SK-N-SH (cell line): ENCODE measurements around the gene NDOR1. TPM values are rescaled to one million over a fixed set of nuclear protein-coding genes. Genes with fewer than 3 reads are reported as not detected.

Source experiments
- CTCF ChIA-PET: fragments of 300-600, 350-600 bp; formaldehyde crosslinking; extraction: SDS; loops from one replicate; lab custom pipeline; 2021; lab: Yijun Ruan, JAX
- POLR2A ChIA-PET: fragments of 350-600 bp; sonication (Branson Sonifier 250); formaldehyde crosslinking; extraction: SDS; loops from one replicate; lab custom pipeline; 2020; ENCODE audit warnings: antibody characterized with exemption, inconsistent platforms; lab: Yijun Ruan, JAX
- DNase-seq: peaks from one replicate; pipeline ENCODE4 v3.0.0; 2012
- H2AFZ ChIP-seq: fragments of 200-600 bp; sonication (generic); 2 replicates; pipeline ENCODE4 v1.8.1; 2016; ENCODE audit warnings: antibody characterized with exemption, mild to moderate bottlenecking, low read depth
- H3F3A ChIP-seq: fragments of 200-600 bp; sonication (generic); replicated peaks from 2 replicates; pipeline ENCODE3; 2016; ENCODE audit warnings: antibody characterized with exemption, mild to moderate bottlenecking; ENCODE audit not compliant: insufficient read depth
- H3K27ac ChIP-seq, 2 experiments: fragments of 200-500 bp in 1 of 2; fragments of 200-600 bp in 1 of 2; sonication (Bioruptor generic) in 1 of 2; sonication (generic), shearing (Covaris generic) in 1 of 2; 2 replicates each; pipeline versions ENCODE4 v1.5.1 to v1.6.1; 2014 to 2016; ENCODE audit warnings: low read depth in 2 of 2, inconsistent platforms in 1 of 2, low read length in 1 of 2, mild to moderate bottlenecking in 1 of 2, mixed read lengths in 1 of 2
- H3K27me3 ChIP-seq: fragments of 200-600 bp; sonication (generic), shearing (Covaris generic); 2 replicates; pipeline ENCODE4 v1.6.1; 2016; ENCODE audit warnings: mixed run types; ENCODE audit not compliant: insufficient read depth
- H3K36me3 ChIP-seq, 2 experiments: fragments of 200-500 bp in 1 of 2; fragments of 200-600 bp in 1 of 2; sonication (Bioruptor generic) in 1 of 2; sonication (generic) in 1 of 2; replicated peaks in 1 of 2; 2 replicates each; pipeline versions ENCODE3 to v1.5.1; 2014 to 2016; ENCODE audit warnings: low read length in 1 of 2, mild to moderate bottlenecking in 1 of 2; ENCODE audit not compliant: insufficient read depth in 2 of 2, control insufficient read depth in 1 of 2
- H3K4me1 ChIP-seq, 2 experiments: fragments of 200-500 bp in 1 of 2; fragments of 200-600 bp in 1 of 2; sonication (Bioruptor generic) in 1 of 2; sonication (generic), shearing (Covaris generic) in 1 of 2; 2 replicates each; pipeline versions ENCODE4 v1.5.1 to v1.6.1; 2014 to 2016; ENCODE audit warnings: low read depth in 1 of 2, low read length in 1 of 2, mixed run types in 1 of 2; ENCODE audit not compliant: insufficient read depth in 2 of 2, control insufficient read depth in 1 of 2
- H3K4me2 ChIP-seq: fragments of 200-600 bp; sonication (generic), shearing (Covaris generic); 2 replicates; pipeline ENCODE4 v1.6.1; 2017; ENCODE audit warnings: mixed run types
- H3K4me3 ChIP-seq, 2 experiments: fragments of 200-500 bp in 1 of 2; fragments of 200-600 bp in 1 of 2; sonication (Bioruptor generic) in 1 of 2; sonication (generic), shearing (Covaris generic) in 1 of 2; 2 replicates each; pipeline versions ENCODE4 v1.5.1 to v1.8.1; 2014 to 2016; ENCODE audit warnings: low read depth in 2 of 2, inconsistent platforms in 1 of 2, low read length in 1 of 2, mild to moderate bottlenecking in 1 of 2, mixed read lengths in 1 of 2, moderate library complexity in 1 of 2
- H3K79me2 ChIP-seq: fragments of 200-600 bp; sonication (generic); 2 replicates; pipeline ENCODE4 v1.8.1; 2017; ENCODE audit warnings: mild to moderate bottlenecking; ENCODE audit not compliant: insufficient read depth
- H3K9ac ChIP-seq: fragments of 200-600 bp; sonication (generic); 2 replicates; pipeline ENCODE4 v1.6.1; 2017; ENCODE audit warnings: mixed run types
- H3K9me2 ChIP-seq: fragments of 200-600 bp; sonication (generic); 2 replicates; pipeline ENCODE4 v1.6.1; 2017; ENCODE audit warnings: mixed run types
- H3K9me3 ChIP-seq: fragments of 200-600 bp; sonication (generic); 2 replicates; pipeline ENCODE4 v1.6.1; 2017; ENCODE audit warnings: mixed run types, mild to moderate bottlenecking, moderate library complexity
- H4K20me1 ChIP-seq: fragments of 200-600 bp; sonication (generic); 2 replicates; pipeline ENCODE4 v1.6.1; 2017; ENCODE audit warnings: mild to moderate bottlenecking, mixed run types; ENCODE audit not compliant: insufficient read depth
- CHD2 ChIP-seq: fragments of 150-350 bp; IDR thresholded peaks from 2 replicates; pipeline ENCODE4 v1.6.1; 2018; ENCODE audit warnings: low read length; ENCODE audit not compliant: partially characterized antibody
- ELF1 ChIP-seq: IDR thresholded peaks from 2 replicates; pipeline ENCODE4 v1.4.0; 2012
- EP300 ChIP-seq, 2 experiments: IDR thresholded peaks; 2 replicates each; pipeline versions ENCODE4 v1.4.0 to v1.6.1; 2012; ENCODE audit warnings: borderline replicate concordance in 1 of 2, low read depth in 1 of 2, low read length in 1 of 2
- FOXJ3 ChIP-seq: sonication (generic); formaldehyde crosslinking; IDR thresholded peaks from 2 replicates; pipeline ENCODE4 v1.5.1; 2020; ENCODE audit warnings: mild to moderate bottlenecking, missing genetic modification reagents
- GATA2 ChIP-seq: sonication (generic); formaldehyde crosslinking; IDR thresholded peaks from 2 replicates; pipeline ENCODE4 v1.5.0; 2020; ENCODE audit warnings: mild to moderate bottlenecking, missing genetic modification reagents
- MXI1 ChIP-seq: IDR thresholded peaks from 2 replicates; pipeline ENCODE4 v1.6.1; 2012; ENCODE audit warnings: mild to moderate bottlenecking, low read depth, low read length, improper control_type of control experiment
- POLR2AphosphoS5 ChIP-seq: IDR thresholded peaks from 2 replicates; pipeline ENCODE4 v1.6.1; 2012; ENCODE audit warnings: low read depth, low read length
- RAD21 ChIP-seq: IDR thresholded peaks from 2 replicates; pipeline ENCODE4 v1.6.1; 2012; ENCODE audit warnings: mild to moderate bottlenecking, low read length
- RCOR1 ChIP-seq: fragments of 150-350 bp; IDR thresholded peaks from 2 replicates; pipeline ENCODE4 v1.6.1; 2017; ENCODE audit warnings: antibody characterized with exemption, low read length
- RXRA ChIP-seq: IDR thresholded peaks from 2 replicates; pipeline ENCODE4 v1.4.0; 2012; ENCODE audit warnings: low read depth, mild to moderate bottlenecking, borderline replicate concordance
- SMC3 ChIP-seq: IDR thresholded peaks from 2 replicates; pipeline ENCODE4 v1.6.1; 2012; ENCODE audit warnings: low read depth, low read length, improper control_type of control experiment
- TAF1 ChIP-seq: IDR thresholded peaks from 2 replicates; pipeline ENCODE4 v1.6.1; 2012; ENCODE audit warnings: low read depth, mild to moderate bottlenecking, low read length, moderate library complexity, borderline replicate concordance
- TCF12 ChIP-seq: IDR thresholded peaks from 2 replicates; pipeline ENCODE4 v1.4.0; 2012
- TEAD4 ChIP-seq: IDR thresholded peaks from 2 replicates; pipeline ENCODE4 v1.4.0; 2012; ENCODE audit warnings: mild to moderate bottlenecking, borderline replicate concordance; ENCODE audit not compliant: insufficient read depth
- YY1 ChIP-seq: IDR thresholded peaks from 2 replicates; pipeline ENCODE4 v1.4.0; 2012; ENCODE audit warnings: low read depth, mild to moderate bottlenecking
- WGBS: methylation state at CpG from one replicate; pipeline ENCODE4 v1.1.6; 2017; ENCODE audit warnings: low lambda C conversion rate; 5-methylcytosine and 5-hydroxymethylcytosine counted together
- polyA plus RNA-seq, 3 experiments: library from polyadenylated mRNA; depleted of rRNA; stranded (reverse); fragments of >200 nt; gene quantifications; 2 replicates each; pipeline ENCODE4 v1.2.3, GENCODE V29; 2012
- TF ChIP-seq, protein P1 (sequence below): fragments of 150-350 bp; IDR thresholded peaks from 2 replicates; pipeline ENCODE4 v1.6.1; 2016; ENCODE audit warnings: mild to moderate bottlenecking, low read depth, low read length
- TF ChIP-seq, protein P2 (sequence below): IDR thresholded peaks from 2 replicates; pipeline ENCODE4 v1.4.0; 2012; ENCODE audit warnings: low read depth, borderline replicate concordance
- TF ChIP-seq, protein P3 (sequence below): IDR thresholded peaks from 2 replicates; pipeline ENCODE4 v1.4.0; 2012; ENCODE audit warnings: low read depth, borderline replicate concordance

NDOR1 gene
- polyA plus RNA-seq, 1 of the 3 experiments (the other 2 are of a cell fraction): 8.6 TPM

DNA sequence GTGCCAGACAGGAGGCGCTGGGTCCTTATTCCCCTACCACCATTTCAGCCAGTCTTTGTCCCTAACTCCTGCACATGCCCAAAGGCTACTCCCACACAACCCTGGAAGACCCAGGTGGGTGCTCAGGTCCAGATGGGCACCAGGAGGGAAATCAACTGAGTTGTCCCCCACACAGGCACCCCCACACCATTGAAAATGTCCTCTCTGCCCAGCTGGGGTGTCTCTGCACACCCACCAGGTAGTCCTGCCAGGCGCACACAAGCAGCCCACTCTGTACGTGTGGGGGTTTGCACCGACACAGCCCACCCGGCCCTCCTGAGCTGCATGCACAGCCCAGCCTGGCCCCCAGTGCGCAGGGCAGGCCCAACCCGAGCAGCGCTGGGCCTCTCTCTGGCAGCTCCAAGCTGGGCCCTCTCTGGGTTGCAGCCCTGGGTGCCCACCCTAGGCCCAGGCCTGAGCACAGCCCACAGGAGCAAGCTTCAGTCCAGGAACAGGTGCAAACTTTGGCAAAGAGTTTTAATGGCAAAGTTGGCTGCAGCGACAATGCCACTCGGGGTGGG is 14.3 kb downstream of the NDOR1 start:
- Histone ChIP-seq H2AFZ (no peak overlapping the region), H3K4me1 (peaks cover 5 to 12% of the 10 kb centered on the region in 2 experiments; a peak in 1 of 4 replicates), H3K79me2 (no peaks in the 10 kb centered on the region), H3K4me3 (no peak overlapping the region), H3K27ac (no peak overlapping the region), H3K36me3 (peaks cover 0 to 6% of the 10 kb centered on the region in 2 experiments), H4K20me1 (no peaks in the 10 kb centered on the region), H3K9me2 (no peaks in the 10 kb centered on the region), H3F3A (no peaks in the 10 kb centered on the region), H3K4me2 (no peak overlapping the region), H3K27me3 (no peaks in the 10 kb centered on the region), H3K9ac (no peak overlapping the region), H3K9me3 (no peaks in the 10 kb centered on the region)
- CTCF ChIA-PET: interaction anchor here (0.9 to 1.1 kb wide), 2 partner anchors 17 kb away, joined by 3 to 6 read pairs; no protein-coding TSS in a partner anchor
- DNase-seq: no peak
- POLR2A ChIA-PET: interaction anchor here (1.1 to 1.9 kb wide), 2 partner anchors 12 to 19 kb away, joined by 3 to 4 read pairs; no protein-coding TSS in a partner anchor
- 96% methylated on average over 9 of the region's 10 CpGs for WGBS
- TF ChIP-seq YY1 (no peak), TEAD4 (no peak), GATA2 (no peak), TAF1 (no peak), FOXJ3 (no peak), EP300 (IDR thresholded peaks at IDR 0.05; ENCODE audit: borderline replicate concordance in 1 of 2, low read depth in 1 of 2, low read length in 1 of 2) (no peak), MXI1 (no peak), SMC3 (no peak), POLR2AphosphoS5 (no peak), CHD2 (no peak), RCOR1 (no peak), RXRA (no peak), TCF12 (no peak), RAD21 (no peak), ELF1 (no peak)
- TF ChIP-seq, protein P1, sequence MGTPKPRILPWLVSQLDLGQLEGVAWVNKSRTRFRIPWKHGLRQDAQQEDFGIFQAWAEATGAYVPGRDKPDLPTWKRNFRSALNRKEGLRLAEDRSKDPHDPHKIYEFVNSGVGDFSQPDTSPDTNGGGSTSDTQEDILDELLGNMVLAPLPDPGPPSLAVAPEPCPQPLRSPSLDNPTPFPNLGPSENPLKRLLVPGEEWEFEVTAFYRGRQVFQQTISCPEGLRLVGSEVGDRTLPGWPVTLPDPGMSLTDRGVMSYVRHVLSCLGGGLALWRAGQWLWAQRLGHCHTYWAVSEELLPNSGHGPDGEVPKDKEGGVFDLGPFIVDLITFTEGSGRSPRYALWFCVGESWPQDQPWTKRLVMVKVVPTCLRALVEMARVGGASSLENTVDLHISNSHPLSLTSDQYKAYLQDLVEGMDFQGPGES: no peak
- TF ChIP-seq, protein P2, sequence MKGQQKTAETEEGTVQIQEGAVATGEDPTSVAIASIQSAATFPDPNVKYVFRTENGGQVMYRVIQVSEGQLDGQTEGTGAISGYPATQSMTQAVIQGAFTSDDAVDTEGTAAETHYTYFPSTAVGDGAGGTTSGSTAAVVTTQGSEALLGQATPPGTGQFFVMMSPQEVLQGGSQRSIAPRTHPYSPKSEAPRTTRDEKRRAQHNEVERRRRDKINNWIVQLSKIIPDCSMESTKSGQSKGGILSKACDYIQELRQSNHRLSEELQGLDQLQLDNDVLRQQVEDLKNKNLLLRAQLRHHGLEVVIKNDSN: no peak
- TF ChIP-seq, protein P3, sequence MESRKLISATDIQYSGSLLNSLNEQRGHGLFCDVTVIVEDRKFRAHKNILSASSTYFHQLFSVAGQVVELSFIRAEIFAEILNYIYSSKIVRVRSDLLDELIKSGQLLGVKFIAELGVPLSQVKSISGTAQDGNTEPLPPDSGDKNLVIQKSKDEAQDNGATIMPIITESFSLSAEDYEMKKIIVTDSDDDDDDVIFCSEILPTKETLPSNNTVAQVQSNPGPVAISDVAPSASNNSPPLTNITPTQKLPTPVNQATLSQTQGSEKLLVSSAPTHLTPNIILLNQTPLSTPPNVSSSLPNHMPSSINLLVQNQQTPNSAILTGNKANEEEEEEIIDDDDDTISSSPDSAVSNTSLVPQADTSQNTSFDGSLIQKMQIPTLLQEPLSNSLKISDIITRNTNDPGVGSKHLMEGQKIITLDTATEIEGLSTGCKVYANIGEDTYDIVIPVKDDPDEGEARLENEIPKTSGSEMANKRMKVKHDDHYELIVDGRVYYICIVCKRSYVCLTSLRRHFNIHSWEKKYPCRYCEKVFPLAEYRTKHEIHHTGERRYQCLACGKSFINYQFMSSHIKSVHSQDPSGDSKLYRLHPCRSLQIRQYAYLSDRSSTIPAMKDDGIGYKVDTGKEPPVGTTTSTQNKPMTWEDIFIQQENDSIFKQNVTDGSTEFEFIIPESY: no peak
- TF ChIP-seq, all 33 proteins: peak for 0
